Fibroblast of lung (primary cell): ENCODE data around the gene FAM236A. TPM values are rescaled to one million over a fixed set of nuclear protein-coding genes. Genes with fewer than 3 reads are reported as not detected.
"Not testable (repeated sequence)": the region's sequence is repeated elsewhere in the genome, so short reads cannot be mapped to it uniquely, and the experiment has no call there.

Source experiments
- DNase-seq, 2 donors: peaks; one replicate each; pipeline versions ENCODE4 v3.0.0 to v3.0.0-alpha.2; 2010; ENCODE audit warnings: low read depth in 2 of 2
- H2AFZ ChIP-seq: 2 replicates; pipeline ENCODE4 v1.5.1; 2012; ENCODE audit warnings: low read length, control low read depth, inconsistent platforms
- H3K27ac ChIP-seq: 2 replicates; pipeline ENCODE4 v1.5.1; 2011; ENCODE audit warnings: low read length, control low read depth; ENCODE audit not compliant: insufficient read depth
- H3K27me3 ChIP-seq: 2 replicates; pipeline ENCODE4 v1.5.1; 2011; ENCODE audit warnings: mild to moderate bottlenecking, low read length; ENCODE audit not compliant: control insufficient read depth, insufficient read depth
- H3K36me3 ChIP-seq: 2 replicates; pipeline ENCODE4 v1.5.1; 2011; ENCODE audit warnings: low read length; ENCODE audit not compliant: control insufficient read depth, insufficient read depth
- H3K4me1 ChIP-seq: 2 replicates; pipeline ENCODE4 v1.5.1; 2011; ENCODE audit warnings: low read length; ENCODE audit not compliant: control insufficient read depth, insufficient read depth; ENCODE audit errors: extremely low read depth
- H3K4me2 ChIP-seq: 2 replicates; pipeline ENCODE4 v1.5.1; 2011; ENCODE audit warnings: low read length, control low read depth; ENCODE audit not compliant: insufficient read depth; ENCODE audit errors: extremely low read depth
- H3K4me3 ChIP-seq, 4 experiments: fragments of 200-600 bp in 1 of 4; sonication (generic) in 1 of 4; replicated peaks in 1 of 4; 2 replicates each; pipeline ENCODE4 v1.5.1; 2011 to 2016; ENCODE audit warnings: low read length in 4 of 4, low read depth in 3 of 4, mild to moderate bottlenecking in 3 of 4, control low read depth in 2 of 4, inconsistent platforms in 1 of 4, mixed read lengths in 1 of 4; ENCODE audit not compliant: insufficient read depth in 1 of 4; ENCODE audit errors: control extremely low read depth in 1 of 4
- H3K79me2 ChIP-seq: 2 replicates; pipeline ENCODE4 v1.5.1; 2012; ENCODE audit warnings: mild to moderate bottlenecking, low read length, inconsistent platforms; ENCODE audit not compliant: control insufficient read depth, insufficient read depth
- H3K9ac ChIP-seq: 2 replicates; pipeline ENCODE4 v1.5.1; 2011; ENCODE audit warnings: mild to moderate bottlenecking, low read length, control low read depth; ENCODE audit not compliant: insufficient read depth
- H3K9me3 ChIP-seq: 2 replicates; pipeline ENCODE4 v1.5.1; 2012; ENCODE audit warnings: low read depth, low read length; ENCODE audit not compliant: control insufficient read depth, insufficient read depth
- H4K20me1 ChIP-seq: 2 replicates; pipeline ENCODE4 v1.5.1; 2011; ENCODE audit warnings: low read length; ENCODE audit not compliant: control insufficient read depth, insufficient read depth; ENCODE audit errors: extremely low read depth
- polyA plus RNA-seq, 2 donors: library from polyadenylated mRNA; depleted of rRNA in 1 of 2; stranded (reverse) in 1 of 2; unstranded in 1 of 2; fragments of >200 nt; gene quantifications; 2 replicates each; pipeline ENCODE4 v1.2.1, GENCODE V29; 2011 to 2012; ENCODE audit warnings: missing spikeins in 1 of 2
- total RNA-seq: library from RNA; depleted of rRNA; stranded (reverse); fragments of >200 nt; gene quantifications from 2 replicates; pipeline ENCODE4 v1.2.1, GENCODE V29; 2014

Gene FAM236A
- total and polyA plus RNA-seq, 2 donors (not counting 1 experiment from before 2014, with no cell fraction given): not detected

- not testable (repeated sequence) for H3K36me3 ChIP-seq, H3K4me1 ChIP-seq, H4K20me1 ChIP-seq, H3K4me2 ChIP-seq, H3K9ac ChIP-seq, H3K9me3 ChIP-seq, H2AFZ ChIP-seq, H3K4me3 ChIP-seq, DNase-seq, H3K27me3 ChIP-seq, H3K79me2 ChIP-seq, H3K27ac ChIP-seq
Observed at GRCh38 chrX:72942272-72942671, 4.3 kb downstream of the FAM236A start.

GRCh38 chrX:72943035-72943818 is 5.2 kb downstream of the FAM236A start:
- not testable (repeated sequence) for H4K20me1 ChIP-seq, H3K4me3 ChIP-seq, H3K4me2 ChIP-seq, H3K79me2 ChIP-seq, H3K36me3 ChIP-seq, H3K9me3 ChIP-seq, H3K9ac ChIP-seq, H3K27me3 ChIP-seq, H3K4me1 ChIP-seq, DNase-seq, H2AFZ ChIP-seq, H3K27ac ChIP-seq

- not testable (repeated sequence) for H3K9me3 ChIP-seq, H3K36me3 ChIP-seq, H3K4me2 ChIP-seq, DNase-seq, H3K9ac ChIP-seq, H3K27ac ChIP-seq, H4K20me1 ChIP-seq, H3K4me1 ChIP-seq, H3K27me3 ChIP-seq, H3K4me3 ChIP-seq, H3K79me2 ChIP-seq, H2AFZ ChIP-seq
Observed at GRCh38 chrX:72943819-72944169, 5.8 kb downstream of the FAM236A start, which contains the start of gene DMRTC1. Gene DMRTC1, minus strand, starts transcription at chrX:72943837. Its CDS starts 68,143 bp downstream, at chrX:72875694.

- DNase-seq, H3K27ac ChIP-seq, H3K4me3 ChIP-seq, H3K36me3 ChIP-seq, H3K9ac ChIP-seq, H3K4me1 ChIP-seq, H3K9me3 ChIP-seq, H4K20me1 ChIP-seq, H3K79me2 ChIP-seq, H3K4me2 ChIP-seq, H2AFZ ChIP-seq, H3K27me3 ChIP-seq: not testable (repeated sequence)
Observed at GRCh38 chrX:72959971-72960370, 22.0 kb downstream of the FAM236A start.

- H3K36me3 ChIP-seq, H3K9me3 ChIP-seq, H4K20me1 ChIP-seq: not testable (repeated sequence)
Observed at GRCh38 chrX:72971859-72972258, 33.9 kb downstream of the FAM236A start.

GRCh38 chrX:72974885-72975284 is 36.9 kb downstream of the FAM236A start:
- H3K27me3 ChIP-seq, H3K9ac ChIP-seq, H3K4me2 ChIP-seq, H3K4me1 ChIP-seq, H4K20me1 ChIP-seq, H3K36me3 ChIP-seq, DNase-seq, H3K27ac ChIP-seq, H3K4me3 ChIP-seq, H2AFZ ChIP-seq, H3K9me3 ChIP-seq, H3K79me2 ChIP-seq: not testable (repeated sequence)

More at GRCh38 chrX:72971859-72972258, 33.9 kb downstream of the FAM236A start:
- H3K4me2 ChIP-seq, H3K4me3 ChIP-seq, H3K27ac ChIP-seq, H3K4me1 ChIP-seq, H3K79me2 ChIP-seq, H3K27me3 ChIP-seq, H3K9ac ChIP-seq, DNase-seq, H2AFZ ChIP-seq: not testable (repeated sequence)
